ENCODE measurements around the gene OMP.

DNA sequence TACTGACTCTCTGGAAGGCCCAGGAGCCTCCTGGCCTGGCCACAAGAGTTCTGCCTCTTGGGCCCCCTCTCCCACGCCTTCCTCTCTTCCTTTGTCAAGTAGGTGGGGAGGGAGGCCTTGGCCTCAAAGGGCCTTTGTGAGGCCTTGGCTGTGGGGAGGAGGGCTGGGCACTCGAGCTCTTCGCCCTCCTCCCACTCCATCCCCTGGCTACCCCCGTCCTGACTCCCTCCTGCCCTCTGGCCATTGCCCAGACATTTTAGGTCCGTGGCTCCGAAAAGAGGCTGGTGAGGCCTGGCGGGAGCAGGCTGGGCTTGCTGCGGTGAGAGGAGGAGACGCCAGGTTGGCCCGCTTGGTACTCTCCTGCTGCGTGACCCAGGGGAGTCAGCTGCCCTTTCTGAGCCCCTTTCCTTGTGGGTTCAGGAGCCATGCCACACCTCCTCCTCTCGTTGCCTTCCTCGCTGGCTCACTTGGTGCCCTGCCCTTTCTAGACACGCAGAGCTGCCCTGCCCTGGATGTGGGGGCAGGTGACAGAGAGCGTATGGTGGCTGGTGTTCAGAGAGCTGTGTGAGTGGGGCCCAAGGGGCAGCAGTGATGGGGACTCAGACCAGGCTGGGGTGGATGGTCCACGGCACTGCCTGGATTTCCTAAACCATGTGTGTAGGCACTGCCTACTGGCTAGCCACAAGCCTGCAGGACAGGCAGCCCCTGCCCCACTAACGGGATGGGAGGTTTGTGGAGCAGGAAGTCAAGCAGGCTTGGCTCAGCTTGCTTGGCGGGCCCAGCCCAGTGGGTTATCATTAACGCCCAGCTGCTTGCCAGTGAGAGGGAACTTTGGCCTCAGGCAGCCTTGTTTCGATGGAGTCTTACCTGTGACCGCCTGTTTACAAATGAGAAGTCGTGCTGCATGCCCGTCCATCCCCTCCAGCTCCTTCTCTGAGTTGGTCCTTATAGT lies 15.8 kb upstream of the OMP start:
- TF ChIP-seq FOXJ3 (CRISPR knock-in tag; IDR thresholded peaks at IDR 0.05; ENCODE audit: borderline replicate concordance), result no peak
- no peak for TF ChIP-seq ZNF232 (CRISPR knock-in tag; IDR thresholded peaks at IDR 0.05)
- TF ChIP-seq E2F5 (CRISPR knock-in tag; IDR thresholded peaks at IDR 0.05), result no peak
- TF ChIP-seq USF1 (CRISPR knock-in tag; IDR thresholded peaks at IDR 0.05), result no peak
- no peak for TF ChIP-seq NFE2L1 (CRISPR knock-in tag; IDR thresholded peaks at IDR 0.05)
- no peak for TF ChIP-seq AFF4 (CRISPR knock-in tag; IDR thresholded peaks at IDR 0.05; ENCODE audit: borderline replicate concordance)
- TF ChIP-seq, protein P1, sequence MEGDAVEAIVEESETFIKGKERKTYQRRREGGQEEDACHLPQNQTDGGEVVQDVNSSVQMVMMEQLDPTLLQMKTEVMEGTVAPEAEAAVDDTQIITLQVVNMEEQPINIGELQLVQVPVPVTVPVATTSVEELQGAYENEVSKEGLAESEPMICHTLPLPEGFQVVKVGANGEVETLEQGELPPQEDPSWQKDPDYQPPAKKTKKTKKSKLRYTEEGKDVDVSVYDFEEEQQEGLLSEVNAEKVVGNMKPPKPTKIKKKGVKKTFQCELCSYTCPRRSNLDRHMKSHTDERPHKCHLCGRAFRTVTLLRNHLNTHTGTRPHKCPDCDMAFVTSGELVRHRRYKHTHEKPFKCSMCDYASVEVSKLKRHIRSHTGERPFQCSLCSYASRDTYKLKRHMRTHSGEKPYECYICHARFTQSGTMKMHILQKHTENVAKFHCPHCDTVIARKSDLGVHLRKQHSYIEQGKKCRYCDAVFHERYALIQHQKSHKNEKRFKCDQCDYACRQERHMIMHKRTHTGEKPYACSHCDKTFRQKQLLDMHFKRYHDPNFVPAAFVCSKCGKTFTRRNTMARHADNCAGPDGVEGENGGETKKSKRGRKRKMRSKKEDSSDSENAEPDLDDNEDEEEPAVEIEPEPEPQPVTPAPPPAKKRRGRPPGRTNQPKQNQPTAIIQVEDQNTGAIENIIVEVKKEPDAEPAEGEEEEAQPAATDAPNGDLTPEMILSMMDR (IDR thresholded peaks at IDR 0.05), result no peak
- no peak for TF ChIP-seq ETV6 (CRISPR knock-in tag; IDR thresholded peaks at IDR 0.05)
- no peak for TF ChIP-seq NFYB (CRISPR knock-in tag; conservative IDR thresholded peaks at IDR 0.05; ENCODE audit: low read depth)
